GM19239 (cell line): ENCODE data around the gene PTBP3.
"Not testable (repeated sequence)": the region's sequence is repeated elsewhere in the genome, so short reads cannot be mapped to it uniquely, and the experiment has no call there.

ENCODE experiments used
- DNase-seq: peaks from one replicate; pipeline ENCODE4 v3.0.0; 2011; ENCODE audit warnings: low spot score; ENCODE audit not compliant: insufficient read length
- FAIRE-seq: peaks from 2 replicates; lab custom pipeline; 2011; peaks lifted over from hg19 to GRCh38; lab: Jason Lieb, UNC

The PTBP3 gene

GRCh38 chr9:112233769-112234168 is 99.7 kb downstream of the PTBP3 start:
- FAIRE-seq (no peak), DNase-seq (no peak)

GRCh38 chr9:112232233-112232632 is 101.2 kb downstream of the PTBP3 start:
- FAIRE-seq (no peak), DNase-seq (no peak)

GRCh38 chr9:112226091-112226490 is 107.3 kb downstream of the PTBP3 start:
- FAIRE-seq (no peak), DNase-seq (no peak)

GRCh38 chr9:112224401-112225289 is 108.8 kb downstream of the PTBP3 start:
- FAIRE-seq (peak; percentile 91), DNase-seq (no peak)

GRCh38 chr9:112218908-112219307 is 114.5 kb downstream of the PTBP3 start:
- FAIRE-seq (peak; percentile 97), DNase-seq (peak; percentile 37)

- FAIRE-seq (no peak), DNase-seq (no peak)
These were observed 120.5 kb downstream of the PTBP3 start for GRCh38 chr9:112212926-112213325.

GRCh38 chr9:112207451-112207850 is 126.0 kb downstream of the PTBP3 start:
- no peak for FAIRE-seq
- DNase-seq = no peak

- DNase-seq = no peak
- FAIRE-seq = no peak
These were observed 129.9 kb downstream of the PTBP3 start for GRCh38 chr9:112203536-112203935.

- no peak for DNase-seq
- no peak for FAIRE-seq
These were observed 132.7 kb downstream of the PTBP3 start for GRCh38 chr9:112200711-112201110.

- FAIRE-seq (no peak), DNase-seq (no peak)
These were observed 134.8 kb downstream of the PTBP3 start for GRCh38 chr9:112198646-112199045.

- no peak for DNase-seq
These were observed 138.4 kb downstream of the PTBP3 start for GRCh38 chr9:112194969-112195431.

GRCh38 chr9:112193572-112194288 is 139.7 kb downstream of the PTBP3 start:
- DNase-seq = no peak
- peak; percentile 44 for FAIRE-seq

More at GRCh38 chr9:112194969-112195431, 138.4 kb downstream of the PTBP3 start:
- FAIRE-seq = no peak

GRCh38 chr9:112190320-112190719 is 143.1 kb downstream of the PTBP3 start:
- not testable (repeated sequence) for FAIRE-seq, DNase-seq

GRCh38 chr9:112188884-112189283 is 144.5 kb downstream of the PTBP3 start:
- FAIRE-seq = no peak
- no peak for DNase-seq

- FAIRE-seq (no peak), DNase-seq (no peak)
These were observed 146.0 kb downstream of the PTBP3 start for GRCh38 chr9:112187404-112187803.

GRCh38 chr9:112186695-112187094 is 146.7 kb downstream of the PTBP3 start:
- DNase-seq = no peak
- FAIRE-seq = no peak

GRCh38 chr9:112184946-112185345 is 148.5 kb downstream of the PTBP3 start:
- DNase-seq (no peak), FAIRE-seq (no peak)

- DNase-seq (no peak), FAIRE-seq (no peak)
These were observed 149.2 kb downstream of the PTBP3 start for GRCh38 chr9:112184221-112184620.

- DNase-seq (no peak), FAIRE-seq (no peak)
These were observed 153.0 kb downstream of the PTBP3 start for GRCh38 chr9:112180387-112180881.

GRCh38 chr9:112179816-112180215 is 153.6 kb downstream of the PTBP3 start:
- FAIRE-seq = no peak
- no peak for DNase-seq

- FAIRE-seq = no peak
- DNase-seq = no peak
These were observed 156.9 kb downstream of the PTBP3 start for GRCh38 chr9:112176524-112176923.
